GM18526 (cell line): Measurements from ENCODE around the gene NPFFR1.

Experiments used
- POLR2A ChIP-seq: IDR thresholded peaks from 3 replicates; pipeline ENCODE4 v1.6.1; 2011; ENCODE audit not compliant: insufficient read length; ENCODE audit errors: extremely low read depth

NPFFR1 gene

GRCh38 chr10:70300908-70301597 lies 17.2 kb upstream of the NPFFR1 start:
- TF ChIP-seq POLR2A, result no peak

- TF ChIP-seq POLR2A, result no peak
These were observed 16.7 kb upstream of the NPFFR1 start for GRCh38 chr10:70300461-70300860.

GRCh38 chr10:70299876-70300275 lies 16.1 kb upstream of the NPFFR1 start:
- no peak for TF ChIP-seq POLR2A

GRCh38 chr10:70298393-70298792 lies 14.6 kb upstream of the NPFFR1 start:
- TF ChIP-seq POLR2A, result no peak

- TF ChIP-seq POLR2A, result no peak
These were observed 13.4 kb upstream of the NPFFR1 start for GRCh38 chr10:70297224-70297623.

GRCh38 chr10:70296406-70296899 lies 12.6 kb upstream of the NPFFR1 start:
- no peak for TF ChIP-seq POLR2A

- TF ChIP-seq POLR2A, result no peak
These were observed 12.1 kb upstream of the NPFFR1 start for GRCh38 chr10:70295926-70296325.

GRCh38 chr10:70295321-70295720 lies 11.5 kb upstream of the NPFFR1 start:
- no peak for TF ChIP-seq POLR2A

- no peak for TF ChIP-seq POLR2A
These were observed 9.5 kb upstream of the NPFFR1 start for GRCh38 chr10:70293169-70293843.

- TF ChIP-seq POLR2A, result no peak
These were observed 8.2 kb upstream of the NPFFR1 start for GRCh38 chr10:70292004-70292403.

GRCh38 chr10:70289739-70290138 lies 5.9 kb upstream of the NPFFR1 start:
- TF ChIP-seq POLR2A, result no peak

- no peak for TF ChIP-seq POLR2A
These were observed 2.8 kb upstream of the NPFFR1 start for GRCh38 chr10:70286616-70287015.

GRCh38 chr10:70285476-70285831 lies 1.6 kb upstream of the NPFFR1 start:
- TF ChIP-seq POLR2A, result no peak

- no peak for TF ChIP-seq POLR2A
These were observed 1.0 kb upstream of the NPFFR1 start for GRCh38 chr10:70284542-70285475.

- no peak for TF ChIP-seq POLR2A
These were observed 746 bp downstream of the NPFFR1 start for GRCh38 chr10:70283071-70283444.

GRCh38 chr10:70281609-70282008 lies 2.2 kb downstream of the NPFFR1 start:
- no peak for TF ChIP-seq POLR2A

- TF ChIP-seq POLR2A, result no peak
These were observed 3.7 kb downstream of the NPFFR1 start for GRCh38 chr10:70280099-70280498.
